ENCODE results near the gene HS6ST1.

GRCh38 chr2:128284841-128285240, 33.8 kb downstream of the HS6ST1 start:
- TF ChIP-seq EZH2 (IDR thresholded peaks at IDR 0.05; ENCODE audit: borderline replicate concordance, low read depth, low read length, severe bottlenecking), result no peak
- no peak for TF ChIP-seq CTCF (IDR thresholded peaks at IDR 0.05; ENCODE audit: borderline replicate concordance, extremely low read depth, low read length, poor library complexity, severe bottlenecking)
